ENCODE measurements around the gene IDH3G. TPM values are rescaled to one million over a fixed set of nuclear protein-coding genes. Genes with fewer than 3 reads are reported as not detected.
"Not testable (repeated sequence)": the region's sequence is repeated elsewhere in the genome, so short reads cannot be mapped to it uniquely, and the experiment has no call there.

The IDH3G gene
- total and polyA plus RNA-seq, 8 donors: 31.0 to 186 (median 54.2) TPM

- Histone ChIP-seq H3K4me3 (peak overlapping the region; percentile 42 to 51 (median 45)), H3K27me3 (peaks cover 4 to 34% (median 8%) of the 10 kb centered on the region in 3 donors), H3K9me3 (peaks cover 0 to 7% (median 0%) of the 10 kb centered on the region in 4 donors), H3K36me3 (no peaks in the 10 kb centered on the region), H3K27ac (peak overlapping the region in 1 of 5 donors; percentile 51), H3K4me1 (peaks cover 0 to 14% (median 12%) of the 10 kb centered on the region in 4 donors)
- peak; percentile 49 to 75 for DNase-seq
- TF ChIP-seq POLR2A (IDR thresholded peaks at IDR 0.05): no peak
- TF ChIP-seq POLR2AphosphoS5 (IDR thresholded peaks at IDR 0.05): no peak
- no peak for TF ChIP-seq CTCF (IDR thresholded peaks at IDR 0.05)
- TF ChIP-seq EP300 (IDR thresholded peaks at IDR 0.05): no peak
- intact Hi-C loops (cut with DNase I; ENCODE audit: low total_unique reads): no loop called here
- 6 to 27% (median 23%) methylated on average over 7 to 63 of the region's 67 CpGs for WGBS, 5 donors
Observed at GRCh38 chrX:153818571-153819383, 24.6 kb upstream of the IDH3G start.

GRCh38 chrX:153818064-153818463 is 23.9 kb upstream of the IDH3G start:
- WGBS, 5 donors: 86 to 92% (median 88%) methylated on average over 9 of the region's 9 CpGs
- DNase-seq; H3K27ac ChIP-seq; H3K36me3 ChIP-seq; intact Hi-C loops (cut with DNase I; ENCODE audit: low total_unique reads); H3K9me3 ChIP-seq; H3K4me3 ChIP-seq: not testable (repeated sequence)
- Histone ChIP-seq H3K4me1 (peaks cover 0 to 14% (median 12%) of the 10 kb centered on the region in 4 donors), H3K27me3 (peaks cover 4 to 29% (median 8%) of the 10 kb centered on the region in 3 donors)

DNA sequence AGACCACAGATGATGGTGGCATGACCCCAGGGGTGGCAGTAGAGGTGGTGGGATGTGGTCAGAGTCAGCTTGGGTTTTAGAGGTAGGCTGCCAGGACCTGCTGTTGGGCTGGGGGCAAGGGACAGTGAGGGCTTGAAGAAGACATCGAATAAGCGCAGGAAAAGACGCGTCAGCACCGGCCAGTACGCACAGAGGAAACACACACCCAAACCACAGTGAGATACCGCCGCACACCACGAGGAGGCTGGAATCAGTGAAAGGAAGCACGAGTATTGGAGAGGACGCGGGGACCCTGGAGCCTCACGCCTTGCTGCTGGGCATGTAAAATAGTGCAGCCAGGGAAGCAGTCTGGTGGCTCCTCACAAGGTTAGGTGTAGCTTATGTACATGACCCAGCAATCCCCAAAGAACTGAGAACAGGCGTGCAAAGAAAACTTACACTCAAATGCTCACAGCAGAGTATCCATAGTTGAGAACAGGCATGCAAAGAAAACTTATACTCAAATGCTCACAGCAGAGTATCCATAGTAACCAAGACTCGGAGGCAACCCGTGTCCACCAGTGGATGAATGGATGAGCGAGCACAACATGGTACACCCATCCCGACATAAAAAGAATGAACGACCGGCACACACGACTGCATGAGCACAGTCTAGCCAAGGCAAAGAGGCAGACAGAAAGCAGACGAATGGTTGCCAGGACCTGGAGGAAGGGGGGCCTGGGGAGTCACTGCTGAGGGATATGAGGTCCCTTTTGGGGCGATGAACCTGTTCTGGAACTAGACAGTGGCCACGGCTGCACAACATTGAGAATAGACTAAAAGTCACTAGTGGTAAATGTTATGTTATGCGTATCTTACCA is 22.9 kb upstream of the IDH3G start:
- intact Hi-C loops (cut with DNase I; ENCODE audit: low total_unique reads): no loop called here
- WGBS, 5 donors: 66 to 83% (median 72%) methylated on average over 24 to 25 of the region's 25 CpGs
- H3K4me3 ChIP-seq: no peak overlapping the region

DNA sequence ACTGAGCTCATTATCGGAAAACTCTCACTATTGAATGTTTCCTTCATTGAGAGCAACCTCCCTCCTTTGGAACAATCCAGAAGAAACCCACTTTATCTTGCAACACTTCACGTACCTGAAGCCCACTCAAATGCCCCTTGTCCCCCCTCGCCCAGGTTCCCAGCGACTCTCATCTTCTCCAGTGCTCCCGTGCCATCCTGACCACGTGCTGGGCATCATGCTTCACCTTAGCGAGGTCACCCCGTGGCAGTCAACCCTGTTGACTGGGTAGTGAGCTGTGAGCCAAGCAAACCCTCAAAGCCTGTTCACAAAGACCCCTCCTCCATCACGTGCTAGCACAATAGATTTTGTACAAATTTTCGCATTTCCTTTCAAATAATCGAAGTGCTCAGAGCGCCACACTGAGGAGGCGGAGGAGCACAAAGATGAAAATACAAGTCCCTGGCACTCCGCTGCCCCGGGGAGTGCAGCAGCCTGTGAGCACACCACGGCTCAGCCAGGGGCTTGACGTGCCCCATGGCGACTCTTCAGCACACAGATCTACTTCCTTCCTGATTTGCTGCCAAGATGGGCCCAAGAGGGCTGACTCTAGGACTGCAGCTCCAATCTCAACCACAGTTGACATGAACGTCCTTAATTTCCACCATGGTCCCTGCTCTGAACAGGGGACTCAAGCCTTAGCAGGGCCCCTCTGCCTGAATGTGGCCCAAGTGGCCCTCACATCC is 20.6 kb upstream of the IDH3G start:
- Histone ChIP-seq H3K27ac (no peak overlapping the region), H3K9me3 (peaks cover 0 to 20% (median 3%) of the 10 kb centered on the region in 4 donors), H3K27me3 (peaks cover 4 to 23% (median 8%) of the 10 kb centered on the region in 3 donors), H3K4me1 (peaks cover 0 to 14% (median 12%) of the 10 kb centered on the region in 4 donors), H3K4me3 (no peak overlapping the region), H3K36me3 (no peaks in the 10 kb centered on the region)
- WGBS, 5 donors: 68 to 74% (median 72%) methylated on average over 19 of the region's 19 CpGs
- no peak for TF ChIP-seq POLR2AphosphoS5 (IDR thresholded peaks at IDR 0.05)
- no peak for TF ChIP-seq POLR2A (IDR thresholded peaks at IDR 0.05)
- TF ChIP-seq EP300 (IDR thresholded peaks at IDR 0.05): no peak
- DNase-seq: no peak
- intact Hi-C loops (cut with DNase I; ENCODE audit: low total_unique reads): no loop called here

More for the DNA sequence above, 22.9 kb upstream of the IDH3G start:
- H3K27ac ChIP-seq: no peak overlapping the region
- H3K4me1 ChIP-seq: peaks cover 0 to 14% (median 12%) of the 10 kb centered on the region in 4 donors
- peaks cover 4 to 32% (median 8%) of the 10 kb centered on the region in 3 donors for H3K27me3 ChIP-seq
- H3K9me3 ChIP-seq: peaks cover 0 to 11% (median 3%) of the 10 kb centered on the region in 4 donors
- TF ChIP-seq EP300 (IDR thresholded peaks at IDR 0.05) (no peak), POLR2A (IDR thresholded peaks at IDR 0.05) (no peak), POLR2AphosphoS5 (IDR thresholded peaks at IDR 0.05) (no peak), CTCF (IDR thresholded peaks at IDR 0.05) (no peak)
- DNase-seq: no peak
- H3K36me3 ChIP-seq: no peaks in the 10 kb centered on the region
